ENCODE results near the gene OSCP1. TPM values are rescaled to one million over a fixed set of nuclear protein-coding genes. Genes with fewer than 3 reads are reported as not detected.

The OSCP1 gene
- polyA plus RNA-seq, 1 of the 3 experiments (the other 2 are of a cell fraction), result 11.9 TPM

GRCh38 chr1:36396359-36396758 is 53.9 kb downstream of the OSCP1 start:
- H3K79me2 ChIP-seq (ENCODE audit: insufficient read depth), result peaks cover 39% of the 10 kb centered on the region
- ChIA-PET POLR2A (interaction anchor here (3.2 kb wide), 1 partner anchor 10 kb away, joined by 25 read pairs; the partner anchor contains the start of gene STK40), CTCF (interaction anchor here (0.6 to 1.5 kb wide), 6 partner anchors 9 to 332 kb away, joined by 3 to 5 read pairs (median 3); partner anchors contain the start of gene TRAPPC3)
- peaks cover 0 to 5% of the 10 kb centered on the region in 2 experiments; a peak in 2 of 4 replicates for H3K4me1 ChIP-seq (ENCODE audit: control insufficient read depth in 1 of 2, insufficient read depth in 2 of 2, low read depth in 1 of 2, low read length in 1 of 2)
- H3K4me2 ChIP-seq, result peak overlapping the region; percentile 94
- no peaks in the 10 kb centered on the region for H4K20me1 ChIP-seq (ENCODE audit: insufficient read depth)
- H3F3A ChIP-seq (replicated peaks; ENCODE audit: insufficient read depth), result peaks cover 5% of the 10 kb centered on the region
- no peaks in the 10 kb centered on the region for H3K9me2 ChIP-seq
- H2AFZ ChIP-seq (ENCODE audit: low read depth), result no peak overlapping the region
- no peak overlapping the region for H3K9ac ChIP-seq
- H3K4me3 ChIP-seq (ENCODE audit: low read depth in 2 of 2, low read length in 1 of 2), result peak overlapping the region in 1 of 2 experiments; percentile 98; a peak in 2 of 4 replicates
- H3K9me3 ChIP-seq, result no peaks in the 10 kb centered on the region
- TF ChIP-seq FOXJ3 (CRISPR knock-in tag; IDR thresholded peaks at IDR 0.05) (no peak), RFX5 (IDR thresholded peaks at IDR 0.05; ENCODE audit: low read length) (no peak), RXRA (IDR thresholded peaks at IDR 0.05; ENCODE audit: borderline replicate concordance, low read depth) (no peak), TAF1 (IDR thresholded peaks at IDR 0.05; ENCODE audit: borderline replicate concordance, low read depth, low read length) (no peak), GATA2 (CRISPR knock-in tag; IDR thresholded peaks at IDR 0.05) (no peak), POLR2AphosphoS5 (IDR thresholded peaks at IDR 0.05; ENCODE audit: low read depth, low read length) (no peak)
- no peaks in the 10 kb centered on the region for H3K27me3 ChIP-seq (ENCODE audit: insufficient read depth)
- 81% methylated on average over 6 of the region's 6 CpGs for WGBS (ENCODE audit: low lambda C conversion rate)
- DNase-seq, result no peak
- peaks cover 17 to 19% of the 10 kb centered on the region in 2 experiments for H3K36me3 ChIP-seq (replicated peaks in 1 of 2; ENCODE audit: control insufficient read depth in 1 of 2, insufficient read depth in 2 of 2, low read length in 1 of 2)
- H3K27ac ChIP-seq (ENCODE audit: low read depth in 2 of 2, low read length in 1 of 2), result peak overlapping the region in 1 of 2 experiments; percentile 83; a peak in 1 of 4 replicates

- H3K9ac ChIP-seq, result no peak overlapping the region
- H3K27ac ChIP-seq (ENCODE audit: low read depth in 2 of 2, low read length in 1 of 2), result no peak overlapping the region
- peaks cover 0 to 5% of the 10 kb centered on the region in 2 experiments; a peak in 3 of 4 replicates for H3K4me1 ChIP-seq (ENCODE audit: control insufficient read depth in 1 of 2, insufficient read depth in 2 of 2, low read depth in 1 of 2, low read length in 1 of 2)
- H3K4me2 ChIP-seq, result no peak overlapping the region
- H4K20me1 ChIP-seq (ENCODE audit: insufficient read depth), result no peaks in the 10 kb centered on the region
- 94% methylated on average over 8 of the region's 19 CpGs for WGBS (ENCODE audit: low lambda C conversion rate)
- no peaks in the 10 kb centered on the region for H3K9me2 ChIP-seq
- TF ChIP-seq SIN3A (IDR thresholded peaks at IDR 0.05; ENCODE audit: borderline replicate concordance, low read depth, low read length) (no peak), FOSL2 (IDR thresholded peaks at IDR 0.05; ENCODE audit: borderline replicate concordance, low read depth) (no peak), TCF12 (IDR thresholded peaks at IDR 0.05) (no peak), RXRA (IDR thresholded peaks at IDR 0.05; ENCODE audit: borderline replicate concordance, low read depth) (no peak), EZH2phosphoT487 (IDR thresholded peaks at IDR 0.05; ENCODE audit: borderline replicate concordance, low read depth) (no peak), TAF1 (IDR thresholded peaks at IDR 0.05; ENCODE audit: borderline replicate concordance, low read depth, low read length) (no peak), YY1 (IDR thresholded peaks at IDR 0.05; ENCODE audit: low read depth) (no peak), IRF3 (IDR thresholded peaks at IDR 0.05; ENCODE audit: low read depth, low read length) (no peak), SMC3 (IDR thresholded peaks at IDR 0.05; ENCODE audit: low read depth, low read length) (no peak), NFIC (IDR thresholded peaks at IDR 0.05; ENCODE audit: borderline replicate concordance) (no peak), GABPA (IDR thresholded peaks at IDR 0.05; ENCODE audit: low read depth) (no peak), USF1 (IDR thresholded peaks at IDR 0.05; ENCODE audit: borderline replicate concordance, low read depth) (no peak), FOXM1 (IDR thresholded peaks at IDR 0.05; ENCODE audit: low read depth) (no peak), PBX3 (IDR thresholded peaks at IDR 0.05) (no peak), RFX5 (IDR thresholded peaks at IDR 0.05; ENCODE audit: low read length) (no peak), USF2 (IDR thresholded peaks at IDR 0.05; ENCODE audit: borderline replicate concordance, low read depth, low read length) (no peak), CHD2 (IDR thresholded peaks at IDR 0.05; ENCODE audit: low read length, partially characterized antibody) (no peak), MAX (IDR thresholded peaks at IDR 0.05; ENCODE audit: low read depth) (no peak), TEAD4 (IDR thresholded peaks at IDR 0.05; ENCODE audit: borderline replicate concordance, insufficient read depth) (no peak)
- peaks cover 5% of the 10 kb centered on the region for H3F3A ChIP-seq (replicated peaks; ENCODE audit: insufficient read depth)
- POLR2A ChIA-PET, result interaction anchor here (0.9 kb wide), 1 partner anchor 57 kb away, joined by 3 read pairs; the partner anchor contains the start of gene OSCP1
- no peaks in the 10 kb centered on the region for H3K9me3 ChIP-seq
- no peak overlapping the region for H2AFZ ChIP-seq (ENCODE audit: low read depth)
- H3K79me2 ChIP-seq (ENCODE audit: insufficient read depth), result peaks cover 39% of the 10 kb centered on the region
- CTCF ChIA-PET, result interaction anchor here (1.0 kb wide), 1 partner anchor 24 kb away, joined by 5 read pairs; no protein-coding TSS in a partner anchor
- H3K27me3 ChIP-seq (ENCODE audit: insufficient read depth), result no peaks in the 10 kb centered on the region
- H3K4me3 ChIP-seq (ENCODE audit: low read depth in 2 of 2, low read length in 1 of 2), result no peak overlapping the region
- peaks cover 23 to 24% of the 10 kb centered on the region in 2 experiments for H3K36me3 ChIP-seq (replicated peaks in 1 of 2; ENCODE audit: control insufficient read depth in 1 of 2, insufficient read depth in 2 of 2, low read length in 1 of 2)
- DNase-seq, result no peak
Observed at GRCh38 chr1:36393686-36394085, 56.6 kb downstream of the OSCP1 start.

Measured in SK-N-SH (cell line).